Measurements from ENCODE around the gene HSF2BP. TPM values are rescaled to one million over a fixed set of nuclear protein-coding genes. Genes with fewer than 3 reads are reported as not detected.
A peak's percentile ranks its signal among the peaks of the same experiment; 100 is the strongest.

Gene HSF2BP
- total RNA-seq, 1 donor from 2014 or later = 1.0 TPM

GRCh38 chr21:43602266-43603232 lies 56.7 kb downstream of the HSF2BP start:
- H3K4me3 Mint-ChIP-seq (ENCODE audit: unreplicated experiment) = no peak overlapping the region

GRCh38 chr21:43600642-43601402 lies 58.5 kb downstream of the HSF2BP start:
- H3K4me1 Mint-ChIP-seq (ENCODE audit: low read depth, unreplicated experiment) = peaks cover 11% of the 10 kb centered on the region
- no peak for DNase-seq
- no peaks in the 10 kb centered on the region for H3K27me3 Mint-ChIP-seq (ENCODE audit: unreplicated experiment)
- H3K27ac Mint-ChIP-seq (ENCODE audit: unreplicated experiment) = peak overlapping the region; percentile 33
- TF ChIP-seq, protein P1, sequence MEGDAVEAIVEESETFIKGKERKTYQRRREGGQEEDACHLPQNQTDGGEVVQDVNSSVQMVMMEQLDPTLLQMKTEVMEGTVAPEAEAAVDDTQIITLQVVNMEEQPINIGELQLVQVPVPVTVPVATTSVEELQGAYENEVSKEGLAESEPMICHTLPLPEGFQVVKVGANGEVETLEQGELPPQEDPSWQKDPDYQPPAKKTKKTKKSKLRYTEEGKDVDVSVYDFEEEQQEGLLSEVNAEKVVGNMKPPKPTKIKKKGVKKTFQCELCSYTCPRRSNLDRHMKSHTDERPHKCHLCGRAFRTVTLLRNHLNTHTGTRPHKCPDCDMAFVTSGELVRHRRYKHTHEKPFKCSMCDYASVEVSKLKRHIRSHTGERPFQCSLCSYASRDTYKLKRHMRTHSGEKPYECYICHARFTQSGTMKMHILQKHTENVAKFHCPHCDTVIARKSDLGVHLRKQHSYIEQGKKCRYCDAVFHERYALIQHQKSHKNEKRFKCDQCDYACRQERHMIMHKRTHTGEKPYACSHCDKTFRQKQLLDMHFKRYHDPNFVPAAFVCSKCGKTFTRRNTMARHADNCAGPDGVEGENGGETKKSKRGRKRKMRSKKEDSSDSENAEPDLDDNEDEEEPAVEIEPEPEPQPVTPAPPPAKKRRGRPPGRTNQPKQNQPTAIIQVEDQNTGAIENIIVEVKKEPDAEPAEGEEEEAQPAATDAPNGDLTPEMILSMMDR (IDR thresholded peaks at IDR 0.05; ENCODE audit: partially characterized antibody, unreplicated experiment) = no peak
- H3K36me3 Mint-ChIP-seq (ENCODE audit: unreplicated experiment) = no peaks in the 10 kb centered on the region
- no peak overlapping the region for H3K4me3 Mint-ChIP-seq (ENCODE audit: unreplicated experiment)
- H3K9me3 Mint-ChIP-seq (ENCODE audit: unreplicated experiment) = peaks cover 2% of the 10 kb centered on the region

More at GRCh38 chr21:43602266-43603232, 56.7 kb downstream of the HSF2BP start:
- no peaks in the 10 kb centered on the region for H3K27me3 Mint-ChIP-seq (ENCODE audit: unreplicated experiment)
- H3K36me3 Mint-ChIP-seq (ENCODE audit: unreplicated experiment) = no peaks in the 10 kb centered on the region
- TF ChIP-seq, protein P1 (IDR thresholded peaks at IDR 0.05; ENCODE audit: partially characterized antibody, unreplicated experiment) = no peak
- no peak overlapping the region for H3K27ac Mint-ChIP-seq (ENCODE audit: unreplicated experiment)
- peaks cover 2% of the 10 kb centered on the region for H3K9me3 Mint-ChIP-seq (ENCODE audit: unreplicated experiment)
- no peak for DNase-seq
- peaks cover 11% of the 10 kb centered on the region for H3K4me1 Mint-ChIP-seq (ENCODE audit: low read depth, unreplicated experiment)

- Mint-ChIP-seq H3K4me3 (ENCODE audit: unreplicated experiment) (no peak overlapping the region), H3K27ac (ENCODE audit: unreplicated experiment) (no peak overlapping the region), H3K4me1 (ENCODE audit: low read depth, unreplicated experiment) (peaks cover 11% of the 10 kb centered on the region), H3K27me3 (ENCODE audit: unreplicated experiment) (no peaks in the 10 kb centered on the region), H3K36me3 (ENCODE audit: unreplicated experiment) (no peaks in the 10 kb centered on the region), H3K9me3 (ENCODE audit: unreplicated experiment) (peaks cover 3% of the 10 kb centered on the region)
- no peak for DNase-seq
- TF ChIP-seq, protein P1 (IDR thresholded peaks at IDR 0.05; ENCODE audit: partially characterized antibody, unreplicated experiment) = no peak
Measured at GRCh38 chr21:43599728-43600127, 59.6 kb downstream of the HSF2BP start.

DNA sequence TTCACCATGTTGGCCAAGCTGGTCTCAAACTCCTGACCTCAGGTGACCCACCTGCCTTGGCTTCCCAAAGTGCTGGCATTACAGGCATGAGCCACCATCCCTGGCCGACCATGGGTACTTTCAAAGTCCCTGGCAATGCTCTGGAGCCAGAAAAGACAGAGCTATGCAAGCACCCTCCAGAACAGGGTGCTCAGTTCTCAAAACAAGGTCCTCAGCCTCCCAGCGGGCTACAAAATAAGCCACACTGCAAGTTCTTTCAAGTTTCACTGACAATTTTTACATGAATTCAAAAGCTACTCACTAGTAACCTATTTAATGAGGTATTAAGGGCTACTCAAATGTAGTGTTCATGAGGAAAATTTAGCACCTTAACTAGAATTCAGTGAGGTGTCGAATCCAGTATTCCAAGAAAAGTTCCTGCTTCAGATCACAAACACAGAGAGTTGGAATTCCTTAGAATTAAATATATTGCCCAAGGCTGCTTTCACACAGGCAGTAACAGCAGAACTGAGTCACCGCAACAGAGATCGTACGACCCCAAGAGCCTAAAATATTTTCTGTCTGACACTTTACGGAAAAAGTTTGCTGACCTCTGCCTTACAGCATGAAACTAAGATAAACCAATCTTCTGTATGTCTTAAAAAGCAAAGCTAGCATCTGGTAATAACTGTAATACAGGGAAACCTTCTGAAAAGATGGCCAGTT lies 60.7 kb downstream of the HSF2BP start:
- peaks cover 10% of the 10 kb centered on the region for H3K4me1 Mint-ChIP-seq (ENCODE audit: low read depth, unreplicated experiment)
- H3K27me3 Mint-ChIP-seq (ENCODE audit: unreplicated experiment) = no peaks in the 10 kb centered on the region
- DNase-seq = no peak
- TF ChIP-seq, protein P1 (IDR thresholded peaks at IDR 0.05; ENCODE audit: partially characterized antibody, unreplicated experiment) = no peak
- peaks cover 3% of the 10 kb centered on the region for H3K9me3 Mint-ChIP-seq (ENCODE audit: unreplicated experiment)
- no peak overlapping the region for H3K27ac Mint-ChIP-seq (ENCODE audit: unreplicated experiment)
- H3K36me3 Mint-ChIP-seq (ENCODE audit: unreplicated experiment) = no peaks in the 10 kb centered on the region
- H3K4me3 Mint-ChIP-seq (ENCODE audit: unreplicated experiment) = no peak overlapping the region
